ENCODE data around the gene CCDC9B. TPM values are rescaled to one million over a fixed set of nuclear protein-coding genes. Genes with fewer than 3 reads are reported as not detected.

Gene CCDC9B
- total RNA-seq, 1 donor from 2014 or later = 58.0 TPM

GRCh38 chr15:40320931-40321371, 19.8 kb downstream of the CCDC9B start:
- TF ChIP-seq, protein P1, sequence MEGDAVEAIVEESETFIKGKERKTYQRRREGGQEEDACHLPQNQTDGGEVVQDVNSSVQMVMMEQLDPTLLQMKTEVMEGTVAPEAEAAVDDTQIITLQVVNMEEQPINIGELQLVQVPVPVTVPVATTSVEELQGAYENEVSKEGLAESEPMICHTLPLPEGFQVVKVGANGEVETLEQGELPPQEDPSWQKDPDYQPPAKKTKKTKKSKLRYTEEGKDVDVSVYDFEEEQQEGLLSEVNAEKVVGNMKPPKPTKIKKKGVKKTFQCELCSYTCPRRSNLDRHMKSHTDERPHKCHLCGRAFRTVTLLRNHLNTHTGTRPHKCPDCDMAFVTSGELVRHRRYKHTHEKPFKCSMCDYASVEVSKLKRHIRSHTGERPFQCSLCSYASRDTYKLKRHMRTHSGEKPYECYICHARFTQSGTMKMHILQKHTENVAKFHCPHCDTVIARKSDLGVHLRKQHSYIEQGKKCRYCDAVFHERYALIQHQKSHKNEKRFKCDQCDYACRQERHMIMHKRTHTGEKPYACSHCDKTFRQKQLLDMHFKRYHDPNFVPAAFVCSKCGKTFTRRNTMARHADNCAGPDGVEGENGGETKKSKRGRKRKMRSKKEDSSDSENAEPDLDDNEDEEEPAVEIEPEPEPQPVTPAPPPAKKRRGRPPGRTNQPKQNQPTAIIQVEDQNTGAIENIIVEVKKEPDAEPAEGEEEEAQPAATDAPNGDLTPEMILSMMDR (IDR thresholded peaks at IDR 0.05) = peak; percentile 92
- peak overlapping the region; percentile 67 for H3K27ac Mint-ChIP-seq (ENCODE audit: unreplicated experiment)
- H3K36me3 Mint-ChIP-seq (ENCODE audit: low read depth) = peaks cover 5% of the 10 kb centered on the region
- no peak for DNase-seq (ENCODE audit: low spot score)
- H3K4me1 Mint-ChIP-seq (ENCODE audit: low read depth) = peaks cover 34% of the 10 kb centered on the region
- H3K27me3 Mint-ChIP-seq (ENCODE audit: low read depth) = peaks cover 2% of the 10 kb centered on the region
- H3K9me3 Mint-ChIP-seq (ENCODE audit: low read depth) = no peaks in the 10 kb centered on the region
- H3K4me3 Mint-ChIP-seq (ENCODE audit: unreplicated experiment) = no peak overlapping the region

- no peak overlapping the region for H3K4me3 Mint-ChIP-seq (ENCODE audit: unreplicated experiment)
- H3K27ac Mint-ChIP-seq (ENCODE audit: unreplicated experiment) = no peak overlapping the region
- H3K27me3 Mint-ChIP-seq (ENCODE audit: low read depth) = peaks cover 2% of the 10 kb centered on the region
- H3K4me1 Mint-ChIP-seq (ENCODE audit: low read depth) = peaks cover 31% of the 10 kb centered on the region
- H3K9me3 Mint-ChIP-seq (ENCODE audit: low read depth) = no peaks in the 10 kb centered on the region
- peaks cover 3% of the 10 kb centered on the region for H3K36me3 Mint-ChIP-seq (ENCODE audit: low read depth)
- no peak for DNase-seq (ENCODE audit: low spot score)
- TF ChIP-seq, protein P1 (IDR thresholded peaks at IDR 0.05) = no peak
Measured at GRCh38 chr15:40320409-40320808, 20.3 kb downstream of the CCDC9B start.

GRCh38 chr15:40317580-40317979, 23.2 kb downstream of the CCDC9B start:
- peaks cover 44% of the 10 kb centered on the region for H3K4me1 Mint-ChIP-seq (ENCODE audit: low read depth)
- no peaks in the 10 kb centered on the region for H3K9me3 Mint-ChIP-seq (ENCODE audit: low read depth)
- no peak for DNase-seq (ENCODE audit: low spot score)
- H3K36me3 Mint-ChIP-seq (ENCODE audit: low read depth) = no peaks in the 10 kb centered on the region
- TF ChIP-seq, protein P1 (IDR thresholded peaks at IDR 0.05) = no peak
- H3K27ac Mint-ChIP-seq (ENCODE audit: unreplicated experiment) = no peak overlapping the region
- no peak overlapping the region for H3K4me3 Mint-ChIP-seq (ENCODE audit: unreplicated experiment)
- peaks cover 2% of the 10 kb centered on the region for H3K27me3 Mint-ChIP-seq (ENCODE audit: low read depth)

DNA sequence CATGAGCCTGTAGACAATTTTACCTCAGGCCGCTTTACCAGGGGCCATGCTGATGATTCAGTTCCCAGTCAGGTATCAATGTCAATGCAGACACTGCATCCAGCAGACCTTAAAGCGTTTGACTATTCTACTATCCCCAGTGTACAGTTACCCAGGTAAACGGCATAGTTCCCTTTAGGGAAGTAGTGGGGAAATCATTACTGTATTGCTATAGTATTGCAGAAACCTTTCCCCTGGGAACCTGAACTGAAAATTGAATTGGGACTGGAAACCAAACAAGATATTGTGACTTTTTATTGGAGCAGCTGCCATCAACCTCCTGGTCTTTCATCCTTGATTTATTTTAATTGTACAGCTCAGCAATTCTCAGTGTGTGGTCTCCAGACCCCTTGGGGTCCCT, 23.8 kb downstream of the CCDC9B start:
- Mint-ChIP-seq H3K27me3 (ENCODE audit: low read depth) (peaks cover 2% of the 10 kb centered on the region), H3K36me3 (ENCODE audit: low read depth) (no peaks in the 10 kb centered on the region), H3K4me3 (ENCODE audit: unreplicated experiment) (no peak overlapping the region), H3K27ac (ENCODE audit: unreplicated experiment) (no peak overlapping the region), H3K4me1 (ENCODE audit: low read depth) (peaks cover 37% of the 10 kb centered on the region), H3K9me3 (ENCODE audit: low read depth) (no peaks in the 10 kb centered on the region)
- TF ChIP-seq, protein P1 (IDR thresholded peaks at IDR 0.05) = no peak
- no peak for DNase-seq (ENCODE audit: low spot score)

- Mint-ChIP-seq H3K4me1 (ENCODE audit: low read depth) (peaks cover 27% of the 10 kb centered on the region), H3K27ac (ENCODE audit: unreplicated experiment) (peak overlapping the region; percentile 32), H3K4me3 (ENCODE audit: unreplicated experiment) (no peak overlapping the region), H3K27me3 (ENCODE audit: low read depth) (peaks cover 3% of the 10 kb centered on the region), H3K9me3 (ENCODE audit: low read depth) (no peaks in the 10 kb centered on the region), H3K36me3 (ENCODE audit: low read depth) (no peaks in the 10 kb centered on the region)
- DNase-seq (ENCODE audit: low spot score) = no peak
- TF ChIP-seq, protein P1 (IDR thresholded peaks at IDR 0.05) = no peak
Measured at GRCh38 chr15:40314723-40315276, 25.9 kb downstream of the CCDC9B start.
